ENCODE data around the gene TRERF1.

TRERF1 gene

DNA sequence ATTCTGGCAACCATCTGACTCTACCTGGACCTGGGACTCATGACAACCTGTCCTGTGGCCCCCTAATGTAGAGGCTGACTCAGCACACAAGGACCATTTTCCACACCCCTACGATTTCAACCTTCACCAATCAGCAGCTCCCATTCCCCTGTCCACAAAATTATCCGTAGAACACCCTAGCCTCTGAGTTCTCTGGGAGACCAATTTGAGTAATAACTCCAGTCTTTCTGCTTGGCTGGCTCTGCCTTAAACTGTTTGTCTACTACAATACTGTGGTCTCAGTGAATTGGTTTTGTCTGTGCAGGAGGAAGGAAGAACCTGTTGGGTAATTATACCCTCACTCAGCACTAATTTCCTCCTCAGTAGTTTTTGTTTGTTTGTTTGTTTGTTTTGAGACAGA lies 134.7 kb downstream of the TRERF1 start:
- TF ChIP-seq CTCF (IDR thresholded peaks at IDR 0.05; ENCODE audit: insufficient read depth, low read depth, low read length, missing control alignments), result no peak
- no peak overlapping the region for H3K4me3 ChIP-seq (ENCODE audit: low read depth, low read length)
- DNase-seq (ENCODE audit: low read depth), result peak; percentile 22

GRCh38 chr6:42315991-42316970 lies 135.4 kb downstream of the TRERF1 start:
- no peak overlapping the region for H3K4me3 ChIP-seq (ENCODE audit: low read depth, low read length)
- no peak for TF ChIP-seq CTCF (IDR thresholded peaks at IDR 0.05; ENCODE audit: insufficient read depth, low read depth, low read length, missing control alignments)
- peak; percentile 56 for DNase-seq (ENCODE audit: low read depth)

- H3K4me3 ChIP-seq (ENCODE audit: low read depth, low read length), result no peak overlapping the region
- no peak for TF ChIP-seq CTCF (IDR thresholded peaks at IDR 0.05; ENCODE audit: insufficient read depth, low read depth, low read length, missing control alignments)
- DNase-seq (ENCODE audit: low read depth), result no peak
These were observed 136.3 kb downstream of the TRERF1 start for GRCh38 chr6:42315259-42315990.

DNA sequence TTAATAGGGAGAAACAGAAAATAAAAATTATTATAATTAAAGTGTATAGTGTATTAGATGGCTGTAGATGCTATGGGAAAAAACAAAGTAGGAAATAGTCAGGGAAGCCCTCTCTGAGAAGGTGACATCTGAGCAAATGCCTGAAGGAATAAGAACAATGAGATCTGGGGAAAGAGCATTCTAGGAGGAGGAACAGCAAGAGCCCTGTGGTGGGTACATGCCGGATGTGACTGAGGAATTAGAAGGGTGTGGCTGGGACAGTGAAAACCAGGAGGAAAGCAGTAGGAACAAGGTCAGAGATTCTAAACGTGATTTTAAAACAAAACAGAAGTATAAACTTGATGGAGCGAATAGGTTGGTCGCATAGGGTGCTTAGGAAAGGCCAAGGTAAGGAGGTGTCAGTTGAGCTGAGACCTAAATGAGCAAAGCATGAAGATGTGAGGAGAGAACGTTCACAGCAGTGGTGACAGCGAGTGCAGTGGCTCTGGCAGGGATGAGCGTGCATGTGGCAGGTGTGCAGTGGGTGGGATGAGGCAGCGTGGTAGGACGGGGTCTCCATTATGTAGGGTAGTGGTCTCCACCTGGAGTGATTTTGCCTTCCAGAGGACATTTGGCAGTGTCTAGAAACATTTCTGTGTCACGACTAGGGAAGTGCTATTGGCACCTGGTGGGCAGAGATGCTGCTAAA lies 137.0 kb downstream of the TRERF1 start:
- no peak for DNase-seq (ENCODE audit: low read depth)
- TF ChIP-seq CTCF (IDR thresholded peaks at IDR 0.05; ENCODE audit: insufficient read depth, low read depth, low read length, missing control alignments), result no peak
- no peak overlapping the region for H3K4me3 ChIP-seq (ENCODE audit: low read depth, low read length)

GRCh38 chr6:42313941-42314570 lies 137.7 kb downstream of the TRERF1 start:
- no peak overlapping the region for H3K4me3 ChIP-seq (ENCODE audit: low read depth, low read length)
- DNase-seq (ENCODE audit: low read depth), result no peak
- TF ChIP-seq CTCF (IDR thresholded peaks at IDR 0.05; ENCODE audit: insufficient read depth, low read depth, low read length, missing control alignments), result no peak

GRCh38 chr6:42313038-42313437 lies 138.7 kb downstream of the TRERF1 start:
- DNase-seq (ENCODE audit: low read depth), result no peak
- no peak for TF ChIP-seq CTCF (IDR thresholded peaks at IDR 0.05; ENCODE audit: insufficient read depth, low read depth, low read length, missing control alignments)
- H3K4me3 ChIP-seq (ENCODE audit: low read depth, low read length), result no peak overlapping the region
